GM23338 (cell line): ENCODE data around the gene ITGAL. TPM values are rescaled to one million over a fixed set of nuclear protein-coding genes. Genes with fewer than 3 reads are reported as not detected.
A peak's percentile ranks its signal among the peaks of the same experiment; 100 is the strongest.

Source experiments
- ATAC-seq: fragments of 200-7000 bp; cut with Tn5 transposase; 3 replicates; pipeline ENCODE4 v1.9.1; 2020
- DNase-seq: peaks from one replicate; pipeline ENCODE4 v3.0.0-alpha.2; 2015; ENCODE audit warnings: low spot score
- H2AFZ ChIP-seq: fragments of 200-600 bp; sonication (generic); 2 replicates; pipeline ENCODE4 v1.8.0; 2016; ENCODE audit warnings: antibody characterized with exemption, mild to moderate bottlenecking, moderate library complexity
- H3F3A ChIP-seq: fragments of 200-600 bp; sonication (generic); replicated peaks from 2 replicates; pipeline ENCODE4 v1.8.0; 2017; ENCODE audit warnings: antibody characterized with exemption, mixed run types, low read depth
- H3K27ac ChIP-seq: fragments of 200-600 bp; sonication (generic); 2 replicates; pipeline ENCODE4 v1.6.1; 2016; ENCODE audit warnings: low read depth
- H3K27me3 ChIP-seq: fragments of 200-600 bp; sonication (generic); 2 replicates; pipeline ENCODE4 v1.8.0; 2016; ENCODE audit warnings: mild to moderate bottlenecking, mixed run types, moderate library complexity; ENCODE audit not compliant: insufficient read depth
- H3K36me3 ChIP-seq: fragments of 200-600 bp; sonication (generic); 2 replicates; pipeline ENCODE4 v1.8.0; 2016; ENCODE audit warnings: mild to moderate bottlenecking; ENCODE audit not compliant: insufficient read depth
- H3K4me1 ChIP-seq: fragments of 200-600 bp; sonication (generic); 2 replicates; pipeline ENCODE4 v1.8.0; 2016; ENCODE audit warnings: mild to moderate bottlenecking, moderate library complexity; ENCODE audit not compliant: insufficient read depth
- H3K4me2 ChIP-seq: fragments of 200-600 bp; sonication (generic); 2 replicates; pipeline ENCODE4 v1.7.1; 2017; ENCODE audit warnings: mixed run types
- H3K4me3 ChIP-seq: fragments of 200-600 bp; sonication (generic); 2 replicates; pipeline ENCODE4 v1.6.1; 2016; ENCODE audit warnings: mixed run types
- H3K79me2 ChIP-seq: fragments of 200-600 bp; sonication (generic); replicated peaks from 2 replicates; pipeline ENCODE4 v1.8.0; 2017; ENCODE audit warnings: mild to moderate bottlenecking; ENCODE audit not compliant: insufficient read depth
- H3K9me2 ChIP-seq: fragments of 200-600 bp; sonication (generic); 2 replicates; pipeline ENCODE4 v1.8.0; 2017; ENCODE audit not compliant: insufficient read depth
- H4K20me1 ChIP-seq: fragments of 200-600 bp; sonication (generic); replicated peaks from 2 replicates; pipeline ENCODE4 v1.8.0; 2017; ENCODE audit warnings: mild to moderate bottlenecking; ENCODE audit not compliant: insufficient read depth
- H3K27ac Mint-ChIP-seq: 2 replicates; pipeline ENCODE4 v1.8.0; 2020; ENCODE audit warnings: inconsistent platforms, mild to moderate bottlenecking, moderate library complexity, mixed read lengths
- H3K27me3 Mint-ChIP-seq: 3 replicates; pipeline ENCODE4 v1.8.0; 2022; ENCODE audit warnings: low read depth, mild to moderate bottlenecking, moderate library complexity, mixed read lengths, inconsistent platforms; ENCODE audit not compliant: insufficient read depth, poor library complexity
- H3K36me3 Mint-ChIP-seq: 3 replicates; pipeline ENCODE4 v1.8.0; 2021; ENCODE audit warnings: low read depth, mild to moderate bottlenecking, inconsistent platforms, moderate library complexity, mixed read lengths
- H3K4me1 Mint-ChIP-seq: 3 replicates; pipeline ENCODE4 v1.8.0; 2020; ENCODE audit warnings: mild to moderate bottlenecking, inconsistent platforms, mixed read lengths
- H3K4me3 Mint-ChIP-seq: 3 replicates; pipeline ENCODE4 v1.8.0; 2021; ENCODE audit warnings: moderate library complexity, mild to moderate bottlenecking, inconsistent platforms, mixed read lengths
- H3K9me3 Mint-ChIP-seq: 3 replicates; pipeline ENCODE4 v1.8.0; 2020; ENCODE audit warnings: moderate library complexity, mild to moderate bottlenecking, inconsistent platforms, mixed read lengths
- CREB1 ChIP-seq: fragments of 250-450 bp; sonication (Bioruptor Pico); IDR thresholded peaks from 2 replicates; pipeline ENCODE4 v1.5.0; 2020; ENCODE audit warnings: low read depth, mild to moderate bottlenecking, moderate library complexity
- EZH2 ChIP-seq: fragments of 200-600 bp; sonication (generic); IDR thresholded peaks from one replicate; pipeline ENCODE4 v1.8.0; 2017; ENCODE audit warnings: antibody characterized with exemption, mild to moderate bottlenecking, low read depth; ENCODE audit not compliant: unreplicated experiment
- EZH2phosphoT487 ChIP-seq: fragments of 200-600 bp; sonication (generic); IDR thresholded peaks from one replicate; pipeline ENCODE4 v1.8.1; 2018; ENCODE audit warnings: antibody characterized with exemption; ENCODE audit not compliant: unreplicated experiment
- JUNB ChIP-seq: IDR thresholded peaks from one replicate; pipeline ENCODE4 v1.6.1; 2016; ENCODE audit warnings: antibody characterized with exemption; ENCODE audit not compliant: unreplicated experiment
- NANOG ChIP-seq: IDR thresholded peaks from 2 replicates; pipeline ENCODE4 v1.6.1; 2016; ENCODE audit warnings: antibody characterized with exemption, borderline replicate concordance
- POLR2AphosphoS5 ChIP-seq: IDR thresholded peaks from 2 replicates; pipeline ENCODE4 v1.6.1; 2016; ENCODE audit warnings: antibody characterized with exemption, low read depth
- STAT1 ChIP-seq: IDR thresholded peaks from one replicate; pipeline ENCODE4 v1.6.1; 2016; ENCODE audit warnings: antibody characterized with exemption; ENCODE audit not compliant: unreplicated experiment
- ZNF114 ChIP-seq: fragments of 250-450 bp; sonication (Bioruptor Pico); IDR thresholded peaks from 2 replicates; pipeline ENCODE4 v1.5.0; 2020; ENCODE audit warnings: mild to moderate bottlenecking, moderate library complexity
- ZNF331 ChIP-seq: fragments of 250-450 bp; sonication (Bioruptor Pico); IDR thresholded peaks from 2 replicates; pipeline ENCODE4 v1.5.0; 2020; ENCODE audit warnings: low read depth, mild to moderate bottlenecking, moderate library complexity
- polyA plus RNA-seq: library from polyadenylated mRNA; unstranded; fragments of >200 nt; fragmentation: Nextera tagmentation; extraction: Ambion mirVana; gene quantifications from 2 replicates; pipeline ENCODE4 v1.2.1, GENCODE V29; 2016
- total RNA-seq: library from RNA; depleted of rRNA; stranded (reverse); fragments of >200 nt; shearing (Covaris generic); gene quantifications from 2 replicates; pipeline ENCODE4 v1.2.3, GENCODE V29; 2014
- TF ChIP-seq, protein P1 (sequence below), 2 experiments: fragments of 200-600 bp in 1 of 2; sonication (generic) in 1 of 2; conservative IDR thresholded peaks; 2 replicates each; pipeline versions ENCODE4 v1.5.1 to v1.6.1; 2016 to 2017; ENCODE audit warnings: antibody characterized with exemption in 2 of 2, low read depth in 2 of 2, mild to moderate bottlenecking in 2 of 2, moderate library complexity in 1 of 2
- TF ChIP-seq, protein P2 (sequence below): fragments of 250-450 bp; sonication (Bioruptor Pico); IDR thresholded peaks from 2 replicates; pipeline ENCODE4 v1.5.0; 2020; ENCODE audit warnings: mild to moderate bottlenecking, moderate library complexity
- TF ChIP-seq, protein P3 (sequence below): IDR thresholded peaks from 2 replicates; pipeline ENCODE4 v1.6.1; 2016; ENCODE audit warnings: antibody characterized with exemption
- TF ChIP-seq, protein P4 (sequence below): IDR thresholded peaks from one replicate; pipeline ENCODE4 v1.6.1; 2018; ENCODE audit warnings: antibody characterized with exemption; ENCODE audit not compliant: unreplicated experiment

The ITGAL gene
- total and polyA plus RNA-seq, 2 experiments from 2014 or later, result 0.05 to 0.07 TPM

DNA sequence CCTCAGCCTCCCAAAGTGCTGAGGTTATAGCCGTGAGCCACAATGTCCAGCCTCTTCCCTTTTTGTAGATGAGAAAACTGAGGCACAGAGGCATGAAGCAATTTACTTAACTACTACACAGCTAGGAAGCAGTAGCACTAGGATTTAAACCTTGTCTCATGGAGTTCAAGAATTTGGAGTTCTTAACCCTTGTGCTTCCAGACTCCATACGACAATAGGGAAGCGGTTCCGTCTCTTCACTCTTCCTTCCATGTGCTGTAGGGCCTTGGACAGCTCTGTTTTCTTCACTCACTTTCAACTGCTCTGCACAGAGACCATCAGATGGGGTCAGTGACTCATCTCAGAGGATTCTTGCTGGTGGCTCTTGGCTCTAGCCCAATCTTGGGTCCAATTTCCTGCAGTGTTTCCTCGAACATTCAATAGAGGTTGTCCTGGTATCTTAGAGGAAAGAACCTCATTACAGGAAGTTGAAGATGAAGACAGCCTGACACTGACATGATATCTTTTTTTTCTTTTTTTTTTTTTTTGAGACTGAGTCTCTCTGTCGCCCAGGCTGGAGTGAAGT is 19.3 kb downstream of the ITGAL start:
- no peak overlapping the region for H3K27ac ChIP-seq
- H3K36me3 ChIP-seq, result no peaks in the 10 kb centered on the region
- H3K4me1 ChIP-seq, result no peaks in the 10 kb centered on the region
- H3K4me2 ChIP-seq, result no peak overlapping the region
- no peaks in the 10 kb centered on the region for H3K9me2 ChIP-seq
- H3K27me3 ChIP-seq, result no peaks in the 10 kb centered on the region
- H2AFZ ChIP-seq, result 0 out of 2 replicates have a peak overlapping the region, but pooled peaks have one; percentile 56
- H3K4me3 Mint-ChIP-seq, result no peak overlapping the region
- H3F3A ChIP-seq, result no peaks in the 10 kb centered on the region
- H3K27me3 Mint-ChIP-seq, result no peaks in the 10 kb centered on the region
- H3K36me3 Mint-ChIP-seq, result no peaks in the 10 kb centered on the region
- H3K79me2 ChIP-seq, result no peaks in the 10 kb centered on the region
- ATAC-seq (no peak), DNase-seq (no peak)
- TF ChIP-seq, protein P1, sequence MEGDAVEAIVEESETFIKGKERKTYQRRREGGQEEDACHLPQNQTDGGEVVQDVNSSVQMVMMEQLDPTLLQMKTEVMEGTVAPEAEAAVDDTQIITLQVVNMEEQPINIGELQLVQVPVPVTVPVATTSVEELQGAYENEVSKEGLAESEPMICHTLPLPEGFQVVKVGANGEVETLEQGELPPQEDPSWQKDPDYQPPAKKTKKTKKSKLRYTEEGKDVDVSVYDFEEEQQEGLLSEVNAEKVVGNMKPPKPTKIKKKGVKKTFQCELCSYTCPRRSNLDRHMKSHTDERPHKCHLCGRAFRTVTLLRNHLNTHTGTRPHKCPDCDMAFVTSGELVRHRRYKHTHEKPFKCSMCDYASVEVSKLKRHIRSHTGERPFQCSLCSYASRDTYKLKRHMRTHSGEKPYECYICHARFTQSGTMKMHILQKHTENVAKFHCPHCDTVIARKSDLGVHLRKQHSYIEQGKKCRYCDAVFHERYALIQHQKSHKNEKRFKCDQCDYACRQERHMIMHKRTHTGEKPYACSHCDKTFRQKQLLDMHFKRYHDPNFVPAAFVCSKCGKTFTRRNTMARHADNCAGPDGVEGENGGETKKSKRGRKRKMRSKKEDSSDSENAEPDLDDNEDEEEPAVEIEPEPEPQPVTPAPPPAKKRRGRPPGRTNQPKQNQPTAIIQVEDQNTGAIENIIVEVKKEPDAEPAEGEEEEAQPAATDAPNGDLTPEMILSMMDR (conservative IDR thresholded peaks at IDR 0.05; ENCODE audit: low read depth in 2 of 2), result no peak
- TF ChIP-seq ZNF114 (CRISPR knock-in tag) (no peak), STAT1 (no peak), EZH2phosphoT487 (no peak), JUNB (no peak), POLR2AphosphoS5 (no peak), ZNF331 (CRISPR knock-in tag) (no peak), CREB1 (no peak), NANOG (no peak), EZH2 (no peak)
- TF ChIP-seq, protein P2, sequence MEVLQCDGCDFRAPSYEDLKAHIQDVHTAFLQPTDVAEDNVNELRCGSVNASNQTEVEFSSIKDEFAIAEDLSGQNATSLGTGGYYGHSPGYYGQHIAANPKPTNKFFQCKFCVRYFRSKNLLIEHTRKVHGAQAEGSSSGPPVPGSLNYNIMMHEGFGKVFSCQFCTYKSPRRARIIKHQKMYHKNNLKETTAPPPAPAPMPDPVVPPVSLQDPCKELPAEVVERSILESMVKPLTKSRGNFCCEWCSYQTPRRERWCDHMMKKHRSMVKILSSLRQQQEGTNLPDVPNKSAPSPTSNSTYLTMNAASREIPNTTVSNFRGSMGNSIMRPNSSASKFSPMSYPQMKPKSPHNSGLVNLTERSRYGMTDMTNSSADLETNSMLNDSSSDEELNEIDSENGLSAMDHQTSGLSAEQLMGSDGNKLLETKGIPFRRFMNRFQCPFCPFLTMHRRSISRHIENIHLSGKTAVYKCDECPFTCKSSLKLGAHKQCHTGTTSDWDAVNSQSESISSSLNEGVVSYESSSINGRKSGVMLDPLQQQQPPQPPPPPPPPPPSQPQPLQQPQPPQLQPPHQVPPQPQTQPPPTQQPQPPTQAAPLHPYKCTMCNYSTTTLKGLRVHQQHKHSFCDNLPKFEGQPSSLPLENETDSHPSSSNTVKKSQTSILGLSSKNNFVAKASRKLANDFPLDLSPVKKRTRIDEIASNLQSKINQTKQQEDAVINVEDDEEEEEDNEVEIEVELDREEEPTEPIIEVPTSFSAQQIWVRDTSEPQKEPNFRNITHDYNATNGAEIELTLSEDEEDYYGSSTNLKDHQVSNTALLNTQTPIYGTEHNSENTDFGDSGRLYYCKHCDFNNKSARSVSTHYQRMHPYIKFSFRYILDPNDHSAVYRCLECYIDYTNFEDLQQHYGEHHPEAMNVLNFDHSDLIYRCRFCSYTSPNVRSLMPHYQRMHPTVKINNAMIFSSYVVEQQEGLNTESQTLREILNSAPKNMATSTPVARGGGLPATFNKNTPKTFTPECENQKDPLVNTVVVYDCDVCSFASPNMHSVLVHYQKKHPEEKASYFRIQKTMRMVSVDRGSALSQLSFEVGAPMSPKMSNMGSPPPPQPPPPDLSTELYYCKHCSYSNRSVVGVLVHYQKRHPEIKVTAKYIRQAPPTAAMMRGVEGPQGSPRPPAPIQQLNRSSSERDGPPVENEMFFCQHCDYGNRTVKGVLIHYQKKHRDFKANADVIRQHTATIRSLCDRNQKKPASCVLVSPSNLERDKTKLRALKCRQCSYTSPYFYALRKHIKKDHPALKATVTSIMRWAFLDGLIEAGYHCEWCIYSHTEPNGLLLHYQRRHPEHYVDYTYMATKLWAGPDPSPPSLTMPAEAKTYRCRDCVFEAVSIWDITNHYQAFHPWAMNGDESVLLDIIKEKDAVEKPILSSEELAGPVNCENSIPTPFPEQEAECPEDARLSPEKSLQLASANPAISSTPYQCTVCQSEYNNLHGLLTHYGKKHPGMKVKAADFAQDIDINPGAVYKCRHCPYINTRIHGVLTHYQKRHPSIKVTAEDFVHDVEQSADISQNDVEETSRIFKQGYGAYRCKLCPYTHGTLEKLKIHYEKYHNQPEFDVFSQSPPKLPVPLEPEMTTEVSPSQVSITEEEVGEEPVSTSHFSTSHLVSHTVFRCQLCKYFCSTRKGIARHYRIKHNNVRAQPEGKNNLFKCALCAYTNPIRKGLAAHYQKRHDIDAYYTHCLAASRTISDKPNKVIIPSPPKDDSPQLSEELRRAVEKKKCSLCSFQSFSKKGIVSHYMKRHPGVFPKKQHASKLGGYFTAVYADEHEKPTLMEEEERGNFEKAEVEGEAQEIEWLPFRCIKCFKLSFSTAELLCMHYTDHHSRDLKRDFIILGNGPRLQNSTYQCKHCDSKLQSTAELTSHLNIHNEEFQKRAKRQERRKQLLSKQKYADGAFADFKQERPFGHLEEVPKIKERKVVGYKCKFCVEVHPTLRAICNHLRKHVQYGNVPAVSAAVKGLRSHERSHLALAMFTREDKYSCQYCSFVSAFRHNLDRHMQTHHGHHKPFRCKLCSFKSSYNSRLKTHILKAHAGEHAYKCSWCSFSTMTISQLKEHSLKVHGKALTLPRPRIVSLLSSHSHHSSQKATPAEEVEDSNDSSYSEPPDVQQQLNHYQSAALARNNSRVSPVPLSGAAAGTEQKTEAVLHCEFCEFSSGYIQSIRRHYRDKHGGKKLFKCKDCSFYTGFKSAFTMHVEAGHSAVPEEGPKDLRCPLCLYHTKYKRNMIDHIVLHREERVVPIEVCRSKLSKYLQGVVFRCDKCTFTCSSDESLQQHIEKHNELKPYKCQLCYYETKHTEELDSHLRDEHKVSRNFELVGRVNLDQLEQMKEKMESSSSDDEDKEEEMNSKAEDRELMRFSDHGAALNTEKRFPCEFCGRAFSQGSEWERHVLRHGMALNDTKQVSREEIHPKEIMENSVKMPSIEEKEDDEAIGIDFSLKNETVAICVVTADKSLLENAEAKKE (CRISPR knock-in tag), result no peak
- TF ChIP-seq, protein P3, sequence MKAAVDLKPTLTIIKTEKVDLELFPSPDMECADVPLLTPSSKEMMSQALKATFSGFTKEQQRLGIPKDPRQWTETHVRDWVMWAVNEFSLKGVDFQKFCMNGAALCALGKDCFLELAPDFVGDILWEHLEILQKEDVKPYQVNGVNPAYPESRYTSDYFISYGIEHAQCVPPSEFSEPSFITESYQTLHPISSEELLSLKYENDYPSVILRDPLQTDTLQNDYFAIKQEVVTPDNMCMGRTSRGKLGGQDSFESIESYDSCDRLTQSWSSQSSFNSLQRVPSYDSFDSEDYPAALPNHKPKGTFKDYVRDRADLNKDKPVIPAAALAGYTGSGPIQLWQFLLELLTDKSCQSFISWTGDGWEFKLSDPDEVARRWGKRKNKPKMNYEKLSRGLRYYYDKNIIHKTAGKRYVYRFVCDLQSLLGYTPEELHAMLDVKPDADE, result no peak
- TF ChIP-seq, protein P4, sequence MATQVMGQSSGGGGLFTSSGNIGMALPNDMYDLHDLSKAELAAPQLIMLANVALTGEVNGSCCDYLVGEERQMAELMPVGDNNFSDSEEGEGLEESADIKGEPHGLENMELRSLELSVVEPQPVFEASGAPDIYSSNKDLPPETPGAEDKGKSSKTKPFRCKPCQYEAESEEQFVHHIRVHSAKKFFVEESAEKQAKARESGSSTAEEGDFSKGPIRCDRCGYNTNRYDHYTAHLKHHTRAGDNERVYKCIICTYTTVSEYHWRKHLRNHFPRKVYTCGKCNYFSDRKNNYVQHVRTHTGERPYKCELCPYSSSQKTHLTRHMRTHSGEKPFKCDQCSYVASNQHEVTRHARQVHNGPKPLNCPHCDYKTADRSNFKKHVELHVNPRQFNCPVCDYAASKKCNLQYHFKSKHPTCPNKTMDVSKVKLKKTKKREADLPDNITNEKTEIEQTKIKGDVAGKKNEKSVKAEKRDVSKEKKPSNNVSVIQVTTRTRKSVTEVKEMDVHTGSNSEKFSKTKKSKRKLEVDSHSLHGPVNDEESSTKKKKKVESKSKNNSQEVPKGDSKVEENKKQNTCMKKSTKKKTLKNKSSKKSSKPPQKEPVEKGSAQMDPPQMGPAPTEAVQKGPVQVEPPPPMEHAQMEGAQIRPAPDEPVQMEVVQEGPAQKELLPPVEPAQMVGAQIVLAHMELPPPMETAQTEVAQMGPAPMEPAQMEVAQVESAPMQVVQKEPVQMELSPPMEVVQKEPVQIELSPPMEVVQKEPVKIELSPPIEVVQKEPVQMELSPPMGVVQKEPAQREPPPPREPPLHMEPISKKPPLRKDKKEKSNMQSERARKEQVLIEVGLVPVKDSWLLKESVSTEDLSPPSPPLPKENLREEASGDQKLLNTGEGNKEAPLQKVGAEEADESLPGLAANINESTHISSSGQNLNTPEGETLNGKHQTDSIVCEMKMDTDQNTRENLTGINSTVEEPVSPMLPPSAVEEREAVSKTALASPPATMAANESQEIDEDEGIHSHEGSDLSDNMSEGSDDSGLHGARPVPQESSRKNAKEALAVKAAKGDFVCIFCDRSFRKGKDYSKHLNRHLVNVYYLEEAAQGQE, result no peak
- no peak overlapping the region for H3K4me3 ChIP-seq
- H3K27ac Mint-ChIP-seq, result no peak overlapping the region
- H3K9me3 Mint-ChIP-seq, result no peaks in the 10 kb centered on the region
- H4K20me1 ChIP-seq, result no peaks in the 10 kb centered on the region
- H3K4me1 Mint-ChIP-seq, result peaks cover 9% of the 10 kb centered on the region
